ENCODE measurements around the gene PTPRN2.

DNA sequence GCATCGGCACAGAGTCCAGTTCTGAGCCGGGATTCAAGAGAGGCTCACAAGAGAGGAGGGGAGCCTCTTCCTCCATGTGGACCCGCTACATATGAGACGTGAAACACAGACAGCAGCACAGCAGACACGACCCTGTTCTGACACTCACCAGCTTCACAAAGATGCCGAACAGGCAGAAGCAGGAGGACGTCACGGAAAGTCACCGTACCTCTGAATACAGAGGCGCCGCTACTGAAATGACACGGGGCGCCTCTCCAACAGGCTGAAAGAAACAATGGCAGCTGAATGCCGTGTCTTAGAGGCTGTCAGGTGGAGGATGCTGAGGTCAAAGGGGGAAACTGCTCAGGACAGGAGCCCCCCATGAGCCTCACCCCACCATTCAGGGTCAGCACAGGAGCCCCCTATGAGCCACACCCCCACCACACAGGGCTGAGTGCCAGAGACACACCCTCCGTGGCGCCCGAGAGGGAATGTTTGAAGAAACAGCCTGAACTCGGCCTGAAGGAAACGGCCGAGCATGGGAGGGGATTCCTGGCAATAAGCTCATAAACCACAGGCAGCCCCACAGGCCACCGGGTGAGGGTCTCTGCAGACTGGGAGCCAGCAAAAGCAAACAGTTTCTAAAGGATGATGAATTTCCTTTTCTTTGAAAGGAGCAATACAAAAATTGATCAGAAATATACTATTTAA is 510.3 kb downstream of the PTPRN2 start:
- TF ChIP-seq, protein P1, sequence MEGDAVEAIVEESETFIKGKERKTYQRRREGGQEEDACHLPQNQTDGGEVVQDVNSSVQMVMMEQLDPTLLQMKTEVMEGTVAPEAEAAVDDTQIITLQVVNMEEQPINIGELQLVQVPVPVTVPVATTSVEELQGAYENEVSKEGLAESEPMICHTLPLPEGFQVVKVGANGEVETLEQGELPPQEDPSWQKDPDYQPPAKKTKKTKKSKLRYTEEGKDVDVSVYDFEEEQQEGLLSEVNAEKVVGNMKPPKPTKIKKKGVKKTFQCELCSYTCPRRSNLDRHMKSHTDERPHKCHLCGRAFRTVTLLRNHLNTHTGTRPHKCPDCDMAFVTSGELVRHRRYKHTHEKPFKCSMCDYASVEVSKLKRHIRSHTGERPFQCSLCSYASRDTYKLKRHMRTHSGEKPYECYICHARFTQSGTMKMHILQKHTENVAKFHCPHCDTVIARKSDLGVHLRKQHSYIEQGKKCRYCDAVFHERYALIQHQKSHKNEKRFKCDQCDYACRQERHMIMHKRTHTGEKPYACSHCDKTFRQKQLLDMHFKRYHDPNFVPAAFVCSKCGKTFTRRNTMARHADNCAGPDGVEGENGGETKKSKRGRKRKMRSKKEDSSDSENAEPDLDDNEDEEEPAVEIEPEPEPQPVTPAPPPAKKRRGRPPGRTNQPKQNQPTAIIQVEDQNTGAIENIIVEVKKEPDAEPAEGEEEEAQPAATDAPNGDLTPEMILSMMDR (IDR thresholded peaks at IDR 0.05): no peak
- TF ChIP-seq ZFX (IDR thresholded peaks at IDR 0.05; ENCODE audit: borderline replicate concordance): no peak
